SHP77 (cell line): ENCODE measurements around the gene MTMR2.
"Not testable (repeated sequence)": the region's sequence is repeated elsewhere in the genome, so short reads cannot be mapped to it uniquely, and the experiment has no call there.

Experiments used
- DNase-seq, 2 experiments: peaks; one replicate each; lab custom pipeline; 2025; lab: John Stamatoyannopoulos, UW

Gene MTMR2

DNA sequence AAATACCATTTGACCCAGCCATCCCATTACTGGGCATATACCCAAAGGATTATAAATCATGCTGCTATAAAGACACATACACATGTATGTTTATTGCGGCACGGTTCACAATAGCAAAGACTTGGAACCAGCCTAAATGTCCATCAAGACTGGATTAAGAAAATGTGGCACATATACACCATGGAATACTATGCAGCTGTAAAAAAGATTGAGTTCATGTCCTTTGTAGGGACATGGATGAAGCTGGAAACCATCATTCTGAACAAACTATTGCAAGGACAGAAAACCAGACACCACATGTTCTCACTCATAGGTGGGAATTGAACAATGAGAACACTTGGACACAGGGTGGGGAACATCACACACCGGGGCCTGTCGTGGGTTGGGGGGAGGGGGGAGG is 112.9 kb downstream of the MTMR2 start:
- not testable (repeated sequence) for DNase-seq

- DNase-seq, result not testable (repeated sequence)
These were observed 117.4 kb downstream of the MTMR2 start for GRCh38 chr11:95806464-95806863.

DNA sequence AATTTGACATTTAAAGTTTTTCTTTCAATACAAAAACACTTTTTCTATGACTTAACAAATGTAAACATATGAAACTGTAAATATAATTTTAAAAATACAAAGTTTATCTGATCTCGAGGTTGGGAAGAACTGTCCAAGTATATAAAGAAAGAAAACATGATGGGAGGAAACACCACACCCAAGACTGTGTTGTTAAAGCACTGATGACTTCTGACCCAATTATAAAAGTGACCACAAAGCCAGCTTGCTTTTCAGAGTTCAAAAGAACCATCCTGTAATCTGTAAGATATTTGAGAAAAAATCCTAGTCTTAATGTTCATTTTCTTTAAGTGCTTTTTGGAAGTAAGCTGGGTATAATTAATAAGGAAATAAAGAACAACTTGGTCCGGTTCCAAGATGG is 118.0 kb downstream of the MTMR2 start:
- DNase-seq, result no peak

GRCh38 chr11:95803973-95804372 is 119.9 kb downstream of the MTMR2 start:
- no peak for DNase-seq

GRCh38 chr11:95802806-95803205 is 121.1 kb downstream of the MTMR2 start:
- DNase-seq, result no peak

DNA sequence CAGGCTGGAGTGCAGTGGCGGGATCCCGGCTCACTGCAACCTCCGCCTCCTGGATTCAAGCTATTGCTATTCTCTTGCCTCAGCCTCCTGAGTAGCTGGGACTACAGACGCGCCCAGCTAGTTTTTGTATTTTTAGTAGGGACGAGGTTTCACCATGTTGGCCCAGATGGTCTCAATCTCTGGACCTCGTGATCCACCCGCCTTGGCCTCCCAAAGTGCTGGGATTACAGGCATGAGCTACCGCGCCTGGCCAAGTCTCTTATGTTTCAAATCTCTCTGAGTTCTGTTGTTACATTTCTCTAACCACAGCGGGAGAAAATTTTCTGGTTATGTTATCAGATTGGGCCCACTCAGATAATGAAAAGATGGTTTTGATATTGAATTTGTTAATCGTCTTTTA is 123.5 kb downstream of the MTMR2 start:
- no peak for DNase-seq

DNA sequence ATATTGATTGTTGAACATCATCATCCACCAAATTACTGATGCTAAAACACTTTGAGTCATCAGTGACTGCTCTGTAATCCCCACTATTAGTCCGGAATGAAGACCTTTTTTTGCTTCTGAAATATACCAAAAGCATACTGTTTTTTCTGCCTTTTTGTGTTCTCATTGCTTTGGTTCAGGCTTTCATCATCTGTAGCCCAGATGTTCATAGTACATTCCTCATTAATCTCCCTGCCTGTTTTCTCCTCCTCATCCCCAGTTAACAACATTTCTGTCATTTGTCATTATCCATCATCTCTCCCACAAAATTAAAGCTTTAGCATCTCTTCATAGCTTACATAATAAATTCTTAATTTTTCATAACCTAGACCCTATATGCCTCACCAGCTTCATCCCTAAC is 124.4 kb downstream of the MTMR2 start:
- DNase-seq, result no peak

- no peak for DNase-seq
These were observed 127.4 kb downstream of the MTMR2 start for GRCh38 chr11:95796501-95796900.

DNA sequence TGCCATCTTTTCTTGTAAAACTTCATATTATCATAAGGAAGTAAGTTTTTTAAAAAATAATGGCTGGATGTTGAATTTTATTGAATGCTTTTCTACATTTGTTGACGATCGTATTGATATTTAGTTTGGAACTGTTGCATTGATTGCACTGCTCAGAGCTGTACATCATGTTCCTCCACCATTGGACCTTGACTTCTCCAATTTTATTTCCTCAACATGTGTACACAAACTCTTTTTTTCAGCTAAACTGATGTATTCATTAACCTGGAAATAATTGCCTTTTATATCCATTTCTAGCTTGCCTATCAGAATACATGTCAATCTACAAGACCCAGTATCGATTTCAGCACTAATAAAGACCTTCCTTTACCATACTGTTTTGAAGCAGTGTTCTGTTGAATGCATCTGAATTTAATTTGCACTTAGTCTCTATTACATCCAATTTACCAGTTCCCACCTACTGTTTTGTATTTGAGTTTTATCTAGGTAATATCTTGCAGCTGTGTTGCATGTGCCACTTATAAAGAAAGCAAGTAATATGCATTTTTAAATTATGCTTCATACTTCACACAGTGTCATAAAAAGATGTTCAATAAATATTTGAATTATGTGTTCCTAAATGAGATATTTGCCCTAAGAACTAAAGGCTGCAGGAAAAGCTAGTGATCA is 128.1 kb downstream of the MTMR2 start:
- DNase-seq, result no peak

- DNase-seq, result no peak
These were observed 129.8 kb downstream of the MTMR2 start for GRCh38 chr11:95794086-95794485.

- no peak for DNase-seq
These were observed 130.8 kb downstream of the MTMR2 start for GRCh38 chr11:95793116-95793515.

DNA sequence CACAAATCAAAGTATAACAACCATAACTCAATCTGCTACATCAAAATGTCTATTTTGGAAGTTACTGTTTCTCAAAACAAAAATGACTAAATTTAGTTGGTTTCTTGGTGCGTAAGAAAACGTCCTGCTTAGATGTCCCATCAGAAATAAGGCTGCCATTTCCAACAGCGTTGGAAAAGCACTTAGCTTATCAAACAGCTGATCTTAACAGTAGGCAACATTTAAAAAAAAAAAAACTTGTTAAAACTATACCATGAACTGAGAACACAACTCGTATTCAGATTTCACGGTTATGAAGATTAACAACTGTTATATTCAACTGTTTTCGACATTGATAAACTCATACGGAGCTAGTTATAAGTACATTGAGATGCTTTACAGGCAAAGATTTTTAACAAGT is 131.2 kb downstream of the MTMR2 start:
- no peak for DNase-seq

- no peak for DNase-seq
These were observed 131.7 kb downstream of the MTMR2 start for GRCh38 chr11:95792200-95792599.

DNA sequence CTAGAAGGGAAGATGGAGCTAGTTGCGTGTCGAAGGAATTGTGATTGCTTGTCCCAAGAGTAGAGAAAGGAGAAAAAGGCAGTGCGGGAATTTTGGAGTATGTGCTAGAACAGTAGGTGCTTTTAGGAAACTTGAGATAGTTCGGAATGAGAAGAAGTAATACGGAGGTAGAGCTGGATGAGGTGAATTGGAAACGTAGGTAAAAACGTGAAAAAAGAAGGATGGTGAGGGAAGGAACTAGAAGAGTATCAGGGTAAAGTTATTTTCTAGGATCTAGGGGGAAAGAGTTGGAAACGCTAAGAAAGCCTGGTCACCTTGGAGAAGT is 132.2 kb downstream of the MTMR2 start:
- no peak for DNase-seq

DNA sequence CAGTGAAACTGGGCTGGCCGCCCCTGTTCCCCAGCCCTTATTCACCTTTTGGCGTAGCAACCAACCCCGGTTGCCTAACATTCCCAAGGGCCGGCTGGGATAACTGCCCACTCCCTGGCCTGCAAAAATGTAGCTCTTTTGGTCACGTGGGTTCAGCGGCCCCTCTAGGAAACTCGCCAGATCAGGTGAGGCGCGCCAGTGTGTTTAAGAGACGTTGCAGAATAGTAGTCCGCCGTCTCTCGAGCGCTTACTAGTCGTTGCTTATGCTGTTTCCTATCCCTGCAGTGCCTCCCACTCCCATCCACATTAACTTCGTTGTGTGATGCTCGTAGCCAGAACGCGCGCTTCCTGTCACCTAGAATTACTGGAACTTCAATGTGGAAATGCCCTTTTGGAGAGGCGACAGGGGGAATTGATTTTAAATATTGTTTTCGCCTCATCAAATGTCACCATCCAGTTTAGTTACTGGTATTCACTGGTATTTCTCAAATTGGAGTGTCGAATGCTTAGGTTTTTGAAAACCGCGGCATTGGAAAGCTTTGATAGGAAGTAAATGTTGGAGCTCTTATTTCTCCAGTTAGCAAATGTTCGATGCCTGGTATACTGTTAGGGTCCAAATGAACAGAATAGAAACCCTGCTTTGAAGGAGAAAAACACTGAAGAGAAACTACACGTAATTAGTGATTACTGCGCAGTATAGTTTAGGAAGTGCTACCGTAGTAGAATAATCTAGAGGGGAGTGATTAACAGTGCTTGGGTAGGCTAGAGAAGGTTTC is 132.8 kb downstream of the MTMR2 start:
- peak; percentile 37 to 68 for DNase-seq

- peak; percentile 90 to 95 for DNase-seq
These were observed 133.6 kb downstream of the MTMR2 start, which contains the start of gene CEP57 for GRCh38 chr11:95790123-95790932. TSS of gene CEP57 (plus strand) at chr11:95790498. CDS start at chr11:95790699, 201 bp downstream.

GRCh38 chr11:95789506-95790122 is 134.3 kb downstream of the MTMR2 start, which contains the start of gene FAM76B:
TSS of gene FAM76B (minus strand) at chr11:95789782. CDS start at chr11:95789478, 304 bp downstream.
- peak; percentile 96 for DNase-seq

DNA sequence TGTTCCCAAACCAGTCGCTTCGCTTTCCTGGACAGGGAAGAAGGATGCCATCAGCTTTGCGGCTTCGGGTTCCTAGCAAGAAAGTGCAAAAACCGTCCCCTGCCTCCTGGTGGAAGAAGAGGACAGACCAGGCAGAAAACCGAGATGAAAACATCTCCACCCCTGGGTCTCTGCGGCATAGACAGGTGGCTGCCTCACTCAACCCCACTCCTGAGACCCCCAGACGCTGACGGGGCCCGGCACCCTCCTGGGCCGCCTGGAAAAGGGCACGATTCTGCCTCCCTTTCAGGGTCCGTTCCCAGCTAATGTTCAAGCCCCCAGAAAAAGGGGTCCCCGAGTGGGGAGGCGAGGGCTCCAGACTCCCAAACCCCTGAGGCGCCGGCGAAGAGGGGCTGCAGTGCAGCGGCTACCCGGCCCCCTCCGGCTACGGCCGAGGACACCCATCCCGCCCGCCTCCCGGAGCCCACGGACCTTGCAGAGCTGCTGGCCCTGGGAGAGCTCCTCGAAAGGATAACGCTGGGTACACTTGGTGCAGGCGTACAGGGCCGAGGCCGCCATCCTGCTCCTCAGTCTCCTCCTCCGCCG is 134.9 kb downstream of the MTMR2 start:
- DNase-seq, result peak; percentile 23 to 26
